ENCODE data around the gene BRAF. TPM values are rescaled to one million over a fixed set of nuclear protein-coding genes. Genes with fewer than 3 reads are reported as not detected.
"Not testable (repeated sequence)": the region's sequence is repeated elsewhere in the genome, so short reads cannot be mapped to it uniquely, and the experiment has no call there.

Gene BRAF
- total RNA-seq, 1 experiment from 2014 or later: 15.2 TPM

GRCh38 chr7:140763166-140763565 lies 161.6 kb downstream of the BRAF start:
- H3K4me2 ChIP-seq (ENCODE audit: low read length); H3K4me3 ChIP-seq (ENCODE audit: low read length); H3K36me3 ChIP-seq (ENCODE audit: low read depth, low read length); H3K27ac ChIP-seq (ENCODE audit: low read length); intact Hi-C loops (cut with micrococcal nuclease); POLR2A ChIA-PET (ENCODE audit: unreplicated experiment); H3K9ac ChIP-seq (ENCODE audit: low read length); H2AFZ ChIP-seq (ENCODE audit: low read length); H3F3A ChIP-seq (ENCODE audit: low read length, unreplicated experiment); H3K27me3 ChIP-seq (ENCODE audit: low read length); H3K4me1 ChIP-seq (ENCODE audit: insufficient read depth, low read length); CTCF ChIA-PET; DNase-seq; ATAC-seq; BruUV-seq (replicated peaks); H4K20me1 ChIP-seq (ENCODE audit: low read length); H3K9me2 ChIP-seq (replicated peaks; ENCODE audit: low read length); H3K9me3 ChIP-seq (ENCODE audit: low read length); H3K79me2 ChIP-seq (ENCODE audit: low read length): not testable (repeated sequence)

- POLR2A ChIA-PET (ENCODE audit: unreplicated experiment); H3K36me3 ChIP-seq (ENCODE audit: low read depth, low read length); H3K79me2 ChIP-seq (ENCODE audit: low read length); H3K9me2 ChIP-seq (replicated peaks; ENCODE audit: low read length); H3K27ac ChIP-seq (ENCODE audit: low read length); H3K9me3 ChIP-seq (ENCODE audit: low read length); H2AFZ ChIP-seq (ENCODE audit: low read length); BruUV-seq (replicated peaks); H3K9ac ChIP-seq (ENCODE audit: low read length); H3F3A ChIP-seq (ENCODE audit: low read length, unreplicated experiment); H3K4me1 ChIP-seq (ENCODE audit: insufficient read depth, low read length); intact Hi-C loops (cut with micrococcal nuclease); H4K20me1 ChIP-seq (ENCODE audit: low read length); H3K27me3 ChIP-seq (ENCODE audit: low read length); CTCF ChIA-PET; DNase-seq; ATAC-seq; H3K4me3 ChIP-seq (ENCODE audit: low read length); H3K4me2 ChIP-seq (ENCODE audit: low read length): not testable (repeated sequence)
Measured at GRCh38 chr7:140761375-140761774, 163.4 kb downstream of the BRAF start.

- Histone ChIP-seq H3K36me3 (ENCODE audit: low read depth, low read length) (no peaks in the 10 kb centered on the region), H3K4me3 (ENCODE audit: low read length) (no peak overlapping the region), H3K27me3 (ENCODE audit: low read length) (no peaks in the 10 kb centered on the region), H3K79me2 (ENCODE audit: low read length) (no peaks in the 10 kb centered on the region), H3F3A (ENCODE audit: low read length, unreplicated experiment) (no peaks in the 10 kb centered on the region), H3K9me3 (ENCODE audit: low read length) (no peaks in the 10 kb centered on the region), H3K4me2 (ENCODE audit: low read length) (no peak overlapping the region), H3K9ac (ENCODE audit: low read length) (no peak overlapping the region), H3K27ac (ENCODE audit: low read length) (no peak overlapping the region), H2AFZ (ENCODE audit: low read length) (no peak overlapping the region), H4K20me1 (ENCODE audit: low read length) (no peaks in the 10 kb centered on the region), H3K4me1 (ENCODE audit: insufficient read depth, low read length) (no peaks in the 10 kb centered on the region), H3K9me2 (replicated peaks; ENCODE audit: low read length) (no peaks in the 10 kb centered on the region)
- intact Hi-C loops (cut with micrococcal nuclease): no loop called here
- POLR2A ChIA-PET (ENCODE audit: unreplicated experiment): no interaction called here
- ATAC-seq (no peak), DNase-seq (no peak)
- BruUV-seq (replicated peaks): no TSS peak
- CTCF ChIA-PET: no interaction called here
- TF ChIP-seq EZH2phosphoT487 (IDR thresholded peaks at IDR 0.05; ENCODE audit: borderline replicate concordance, low read length): no peak
- no peak for TF ChIP-seq EZH2 (IDR thresholded peaks at IDR 0.05; ENCODE audit: low read length, unreplicated experiment)
- TF ChIP-seq CTCF (conservative IDR thresholded peaks at IDR 0.05; ENCODE audit: low read depth, low read length): no peak
Measured at GRCh38 chr7:140754506-140754905, 170.2 kb downstream of the BRAF start.

- no peaks in the 10 kb centered on the region for H3K4me1 ChIP-seq (ENCODE audit: insufficient read depth, low read length)
- no peak for TF ChIP-seq EZH2 (IDR thresholded peaks at IDR 0.05; ENCODE audit: low read length, unreplicated experiment)
- TF ChIP-seq EZH2phosphoT487 (IDR thresholded peaks at IDR 0.05; ENCODE audit: borderline replicate concordance, low read length): no peak
- no peak for TF ChIP-seq CTCF (conservative IDR thresholded peaks at IDR 0.05; ENCODE audit: low read depth, low read length)
- H3K4me2 ChIP-seq (ENCODE audit: low read length): no peak overlapping the region
- ATAC-seq (no peak), DNase-seq (no peak)
- no peaks in the 10 kb centered on the region for H3K27me3 ChIP-seq (ENCODE audit: low read length)
- intact Hi-C loops (cut with micrococcal nuclease): no loop called here
- no peaks in the 10 kb centered on the region for H3K79me2 ChIP-seq (ENCODE audit: low read length)
- H3K4me3 ChIP-seq (ENCODE audit: low read length): no peak overlapping the region
- ChIA-PET CTCF (no interaction called here), POLR2A (ENCODE audit: unreplicated experiment) (no interaction called here)
- H2AFZ ChIP-seq (ENCODE audit: low read length): no peak overlapping the region
- H3F3A ChIP-seq (ENCODE audit: low read length, unreplicated experiment): no peaks in the 10 kb centered on the region
- H3K36me3 ChIP-seq (ENCODE audit: low read depth, low read length): no peaks in the 10 kb centered on the region
- H3K9me3 ChIP-seq (ENCODE audit: low read length): no peaks in the 10 kb centered on the region
- no peak overlapping the region for H3K27ac ChIP-seq (ENCODE audit: low read length)
- H4K20me1 ChIP-seq (ENCODE audit: low read length): no peaks in the 10 kb centered on the region
- H3K9me2 ChIP-seq (replicated peaks; ENCODE audit: low read length): no peaks in the 10 kb centered on the region
- no TSS peak for BruUV-seq (replicated peaks)
- no peak overlapping the region for H3K9ac ChIP-seq (ENCODE audit: low read length)
Measured at GRCh38 chr7:140752533-140752932, 172.2 kb downstream of the BRAF start.

Measured in PC-3 (cell line).